HG02798 (cell line): Measurements from ENCODE around the gene DPEP2.
"Not testable (repeated sequence)": the region's sequence is repeated elsewhere in the genome, so short reads cannot be mapped to it uniquely, and the experiment has no call there.

Source experiments
- ATAC-seq: cut with Tn5 transposase; IDR thresholded peaks from one replicate; pipeline ENCODE4 v1.9.1; 2021; ENCODE audit warnings: mild to moderate bottlenecking; ENCODE audit not compliant: unreplicated experiment, poor library complexity

The DPEP2 gene

DNA sequence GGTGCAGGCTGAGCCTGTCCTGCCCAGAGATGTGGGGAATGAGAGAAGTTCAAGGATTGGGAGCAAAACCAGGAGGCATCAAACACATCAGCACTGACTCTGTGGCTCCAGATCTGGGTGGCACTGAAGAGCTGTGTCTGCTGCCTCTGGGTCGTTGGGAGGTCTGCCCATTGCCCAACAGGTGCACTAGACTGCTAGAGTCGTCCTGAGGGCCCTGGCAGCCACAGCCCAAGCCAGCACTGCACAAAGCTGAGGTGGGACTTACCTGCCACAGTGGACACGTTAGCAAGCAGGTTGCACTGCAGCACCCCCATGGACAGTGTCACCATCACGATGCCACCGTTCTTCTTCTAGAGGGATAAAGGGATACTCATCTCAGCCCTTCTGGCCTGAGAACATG, 22.3 kb downstream of the DPEP2 start:
- ATAC-seq: no peak

DNA sequence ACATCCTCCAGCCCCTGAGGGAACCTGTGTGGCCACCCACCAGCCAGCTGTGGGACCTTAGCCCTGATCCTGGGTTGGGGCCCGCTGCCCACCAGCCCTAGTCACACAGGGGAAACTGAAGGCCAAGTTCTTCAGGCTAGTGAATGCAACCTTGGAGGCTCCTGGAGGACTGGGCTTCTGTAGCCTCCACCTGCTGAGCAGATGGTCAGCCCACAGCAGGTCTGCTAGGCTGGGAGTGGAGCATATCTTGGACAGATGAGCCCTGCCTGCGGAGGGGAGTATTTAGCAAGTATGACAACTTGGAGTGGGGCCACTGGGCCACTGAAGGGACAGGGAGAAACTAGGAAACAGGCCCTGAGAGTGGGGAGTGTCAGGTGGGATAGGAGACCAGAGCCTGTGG, 23.1 kb downstream of the DPEP2 start:
- no peak for ATAC-seq

DNA sequence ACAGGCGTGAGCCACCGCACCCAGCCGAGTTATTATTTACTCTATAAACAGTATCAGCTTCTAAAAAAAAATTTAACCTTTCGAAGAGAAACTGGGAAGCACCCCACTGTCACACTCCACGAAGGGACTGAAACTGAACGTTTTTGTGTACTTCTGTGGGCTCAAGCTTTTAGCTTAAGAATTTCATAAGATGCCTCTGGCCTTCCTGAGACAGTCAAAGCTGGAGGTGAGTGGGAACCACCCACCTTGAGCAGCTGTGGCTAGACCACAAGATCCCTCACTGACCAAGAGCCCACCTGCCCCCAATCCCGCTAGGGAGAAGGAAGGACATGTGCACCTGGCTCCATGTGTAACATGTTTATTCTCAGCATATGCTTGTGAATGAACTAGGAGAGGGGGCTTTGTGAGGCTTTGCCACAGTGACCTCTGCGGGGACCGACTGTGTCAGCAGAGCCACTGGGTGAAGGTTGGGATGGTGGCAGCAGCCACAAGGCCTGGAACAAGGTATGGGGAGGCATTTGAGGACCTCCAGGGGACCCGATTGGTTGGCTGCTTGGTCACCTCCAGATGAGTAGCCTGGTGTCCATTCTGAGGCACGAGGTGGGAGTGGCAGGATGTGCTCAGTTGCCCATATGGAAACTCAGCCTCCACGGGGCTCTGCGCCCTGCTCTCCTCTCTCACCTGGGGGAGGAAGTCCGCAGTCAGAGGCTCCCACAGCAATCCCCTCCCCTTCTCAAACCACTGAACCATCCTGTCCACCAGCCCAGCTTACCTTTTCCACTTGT, 23.8 kb downstream of the DPEP2 start:
- peak; percentile 46 for ATAC-seq

DNA sequence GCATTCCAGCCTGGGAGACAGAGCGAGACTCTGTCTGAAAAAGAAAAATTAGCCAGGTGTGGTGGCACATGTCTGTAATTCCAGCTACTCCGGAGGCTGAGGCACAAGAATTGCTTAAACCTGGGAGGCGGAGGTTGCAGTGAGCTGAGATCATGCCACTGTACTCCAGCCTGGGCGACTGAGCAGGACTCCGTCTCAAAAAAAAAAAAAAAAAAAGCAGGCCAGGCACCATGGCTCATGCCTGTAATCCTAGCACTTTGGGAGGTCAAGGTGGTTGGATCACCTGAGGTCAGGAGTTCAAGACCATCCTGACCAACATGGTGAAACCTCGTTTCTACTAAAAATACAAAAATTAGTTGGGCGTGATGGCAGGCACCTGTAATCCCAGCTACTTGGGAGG, 27.0 kb downstream of the DPEP2 start:
- ATAC-seq: not testable (repeated sequence)

DNA sequence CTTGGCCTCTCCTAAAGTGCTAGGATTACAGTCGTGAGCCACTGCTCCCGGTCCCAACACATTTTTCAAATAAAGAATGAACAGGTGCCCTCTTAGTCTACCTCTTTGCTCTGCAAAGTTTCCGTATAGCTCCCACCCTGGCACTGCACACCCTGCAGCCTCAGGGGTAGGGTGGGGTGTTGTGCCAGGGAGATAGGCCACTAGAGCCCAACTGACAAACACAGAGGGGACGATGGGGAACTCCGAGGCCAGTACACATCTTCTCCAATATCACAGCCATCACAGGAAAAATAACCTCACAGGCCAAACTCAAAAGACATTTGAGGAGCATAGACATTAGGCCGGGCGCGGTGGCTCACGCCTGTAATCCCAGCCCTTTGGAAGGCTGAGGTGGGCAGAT, 28.2 kb downstream of the DPEP2 start:
- ATAC-seq: no peak

DNA sequence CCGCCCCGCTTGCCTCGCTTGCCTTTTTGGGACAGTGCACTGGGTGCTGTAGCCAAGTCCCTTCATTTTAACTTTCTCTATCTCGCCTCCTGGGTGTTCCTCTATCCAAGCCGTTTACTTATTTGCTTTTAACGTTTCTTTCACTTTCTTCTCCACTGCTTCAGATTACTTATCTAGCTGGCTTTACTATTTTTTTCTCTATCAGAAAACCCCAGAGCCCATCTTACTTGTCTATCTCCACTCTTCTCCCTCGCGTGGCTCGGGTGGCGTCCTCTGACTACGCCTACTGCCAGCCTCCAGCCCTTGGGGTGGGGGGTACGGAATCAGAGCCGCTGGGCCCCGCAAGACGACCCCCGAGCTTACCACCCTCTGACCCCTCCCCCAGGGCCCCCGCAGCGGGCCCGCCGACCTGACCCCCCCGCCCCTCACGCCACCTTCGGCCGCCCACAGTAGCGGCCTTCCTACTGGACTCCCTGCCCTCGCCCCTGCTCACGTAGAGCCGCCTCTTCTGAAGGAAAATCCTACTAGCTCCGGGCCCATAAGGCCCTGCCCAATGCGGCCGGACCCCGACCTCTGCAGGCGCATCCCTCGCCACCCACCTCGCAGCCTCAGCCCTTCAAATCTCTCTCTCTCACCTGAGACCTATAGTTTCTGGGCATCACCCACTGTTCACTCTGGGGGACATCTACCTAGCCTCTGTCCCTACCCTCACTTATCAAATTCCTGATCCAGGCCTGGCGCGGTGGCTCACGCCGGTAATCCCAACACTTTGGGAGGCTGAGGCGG, 29.8 kb downstream of the DPEP2 start:
- ATAC-seq: peak; percentile 2

DNA sequence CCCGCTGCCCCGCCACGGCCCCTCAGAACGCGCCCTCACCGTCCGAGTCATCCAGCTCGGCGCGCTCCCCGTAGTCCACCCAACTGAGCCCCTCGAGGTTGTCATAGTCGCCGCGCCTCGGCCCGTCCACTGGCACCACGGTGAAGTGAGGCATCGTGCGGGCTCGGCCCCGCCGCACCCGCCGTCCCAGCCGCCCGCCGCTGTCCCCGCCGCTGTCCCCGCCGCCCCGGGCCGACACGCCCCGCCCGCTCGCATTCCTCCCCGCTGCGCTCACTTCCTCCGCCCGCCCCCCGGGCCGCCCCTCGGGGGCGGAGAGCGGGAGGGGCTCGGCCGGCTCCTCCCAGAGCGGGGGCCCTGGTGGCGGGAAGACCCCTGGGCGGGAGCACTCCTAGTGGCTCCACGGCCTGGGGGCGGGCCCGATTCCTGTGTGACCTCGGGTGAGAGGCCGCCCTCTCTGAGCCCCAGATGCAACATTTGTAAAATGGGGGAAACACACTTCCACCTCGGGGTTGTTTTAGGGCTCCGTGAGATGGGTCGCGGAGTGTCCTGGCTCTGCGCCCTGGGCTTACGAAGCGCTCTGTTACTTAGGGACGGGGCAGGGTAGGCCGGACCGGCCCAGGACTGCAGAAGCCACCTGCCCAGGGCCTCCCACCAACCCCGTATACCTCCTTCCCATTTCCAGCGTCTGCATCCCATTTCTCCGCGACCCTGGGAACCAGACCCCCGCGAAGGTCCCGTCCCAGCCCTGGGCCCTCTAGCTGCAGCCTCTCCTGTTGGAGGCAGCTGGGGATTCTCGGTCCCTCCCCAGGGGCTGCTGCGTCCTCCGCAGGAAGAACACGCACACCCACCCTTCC, 30.7 kb downstream of the DPEP2 start, which contains the start of gene SLC12A4:
SLC12A4 (minus strand) TSS at position 238 of the 854 bp plus-strand sequence; CDS start at position 154, 84 bp downstream.
- peak; percentile 86 for ATAC-seq

DNA sequence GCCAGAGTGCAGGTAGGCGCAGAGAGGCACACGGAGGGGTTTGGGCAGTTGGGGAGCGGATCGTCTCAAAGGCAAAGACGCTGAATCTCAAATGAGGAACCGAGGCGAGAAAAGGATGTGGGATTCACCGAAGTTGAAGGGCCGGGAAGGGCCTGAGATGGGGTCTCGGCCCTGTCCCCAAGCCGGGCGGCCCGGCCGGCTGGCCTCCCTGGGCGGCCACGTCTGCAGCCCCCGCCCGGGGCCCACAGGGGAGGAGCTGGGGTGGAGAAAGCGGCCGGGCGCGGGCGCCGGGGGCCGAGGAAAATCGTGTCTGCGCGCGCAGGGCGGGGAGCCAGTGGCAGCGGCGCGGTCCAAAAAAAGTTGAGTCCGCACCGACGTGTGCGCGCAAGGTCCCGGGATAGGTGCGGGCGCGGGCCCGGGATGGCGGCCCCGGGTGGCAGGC, 31.3 kb downstream of the DPEP2 start:
- ATAC-seq: peak; percentile 26

DNA sequence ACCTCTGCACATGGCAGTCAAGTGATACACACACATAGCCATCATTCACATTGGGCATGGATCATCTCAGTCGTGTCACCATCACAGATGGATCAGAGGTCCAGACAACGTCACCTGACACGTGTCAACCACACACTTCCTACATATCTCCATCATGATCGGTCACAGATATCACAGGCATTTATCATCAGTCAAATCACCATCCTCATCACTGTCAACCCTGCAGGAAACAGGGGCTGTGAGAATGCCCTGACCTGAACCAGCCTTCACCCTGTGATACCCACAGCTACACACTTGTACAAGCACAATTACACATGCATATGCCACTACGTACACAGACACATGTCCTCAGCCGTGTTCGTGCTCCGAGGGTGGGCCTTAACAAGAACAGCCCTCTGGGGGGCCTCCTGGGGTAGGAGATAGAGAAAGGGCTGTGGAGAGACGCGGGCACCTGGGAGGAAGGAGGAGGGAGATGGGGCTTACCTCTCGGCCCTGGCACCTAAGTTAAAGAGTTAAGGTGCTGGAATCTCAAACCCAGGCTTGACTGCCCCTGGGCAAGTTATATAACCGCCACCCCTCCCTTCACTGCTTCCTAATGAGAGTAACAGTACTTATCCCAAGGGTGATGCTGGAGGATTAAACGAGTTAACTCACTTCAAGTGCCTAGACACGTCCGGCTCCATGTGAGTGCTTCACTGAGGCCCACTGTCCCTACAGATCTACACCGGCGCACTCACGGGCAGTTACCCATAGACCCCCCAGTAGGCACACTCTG, 31.9 kb downstream of the DPEP2 start:
- ATAC-seq: no peak

DNA sequence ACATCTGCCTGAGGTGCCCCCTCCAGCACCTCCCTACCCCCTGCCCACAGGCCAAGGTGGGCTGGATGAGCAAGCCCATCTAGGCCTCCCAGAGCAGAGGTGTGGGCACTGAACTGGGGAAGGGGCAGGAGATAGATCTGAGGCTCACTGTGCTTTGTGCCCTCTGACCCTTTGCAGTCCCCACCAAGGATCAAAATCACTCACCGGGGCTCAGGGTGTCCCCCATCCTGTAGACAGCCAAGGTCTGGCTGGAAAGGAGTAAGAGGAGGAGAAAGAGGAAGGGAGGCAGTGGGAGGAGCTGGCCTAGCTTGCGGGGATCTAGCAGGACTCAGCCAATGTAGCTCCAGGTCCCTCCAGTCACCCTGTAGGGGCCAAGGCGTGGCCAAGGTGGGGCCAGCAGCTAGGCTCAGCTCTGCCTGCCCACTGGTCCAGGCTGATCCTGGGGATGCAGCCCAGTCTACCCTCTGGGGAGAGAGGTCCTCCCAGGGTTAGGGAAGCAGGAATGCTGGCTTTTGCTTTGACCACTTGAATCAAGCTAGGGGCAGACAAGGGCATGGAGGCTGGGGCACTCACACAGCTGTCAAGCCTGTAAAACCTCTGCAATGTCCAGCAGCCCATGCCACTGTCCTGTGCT, 32.6 kb downstream of the DPEP2 start:
- no peak for ATAC-seq

DNA sequence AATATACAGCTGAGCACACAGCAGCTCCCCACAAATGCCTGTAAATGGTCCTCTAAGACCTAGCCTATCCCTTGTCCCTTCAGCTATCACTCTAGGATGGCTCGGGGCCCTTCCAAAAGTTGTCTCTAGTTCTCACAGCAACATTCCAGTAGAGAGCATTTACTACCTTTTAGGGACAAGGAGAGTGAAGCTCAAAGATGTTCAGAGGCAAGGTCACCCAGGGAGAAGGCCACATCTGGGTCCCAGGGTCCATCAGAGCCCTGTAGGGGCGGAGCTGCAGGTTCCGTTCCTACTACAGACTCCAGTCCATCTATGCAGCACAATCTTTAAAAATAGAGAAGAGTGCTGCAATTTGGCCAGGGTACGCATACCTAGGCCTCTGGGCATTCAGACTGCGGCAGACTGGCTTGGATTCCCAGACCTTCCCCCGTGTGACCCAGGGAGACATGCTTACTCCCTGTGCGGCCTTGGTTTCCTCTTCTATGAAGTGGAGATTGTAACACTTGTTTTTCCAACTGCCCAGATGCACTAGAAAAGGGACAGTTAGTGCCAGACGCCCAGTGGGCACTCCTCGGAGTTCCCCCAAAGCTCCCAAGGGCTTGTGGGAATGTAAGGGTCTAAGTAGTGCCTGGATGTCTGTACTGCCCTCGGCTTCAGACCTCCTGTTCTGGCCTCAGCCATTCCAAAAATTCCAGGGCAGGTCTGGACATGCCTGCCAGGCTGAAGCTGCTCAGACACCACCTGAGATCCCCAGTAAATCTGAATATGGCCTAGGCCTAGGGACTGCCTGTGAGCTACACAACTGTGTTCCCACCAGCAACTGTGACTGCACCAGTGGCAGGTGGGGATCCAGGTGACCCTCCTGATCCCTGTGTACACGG, 33.4 kb downstream of the DPEP2 start:
- ATAC-seq: no peak

DNA sequence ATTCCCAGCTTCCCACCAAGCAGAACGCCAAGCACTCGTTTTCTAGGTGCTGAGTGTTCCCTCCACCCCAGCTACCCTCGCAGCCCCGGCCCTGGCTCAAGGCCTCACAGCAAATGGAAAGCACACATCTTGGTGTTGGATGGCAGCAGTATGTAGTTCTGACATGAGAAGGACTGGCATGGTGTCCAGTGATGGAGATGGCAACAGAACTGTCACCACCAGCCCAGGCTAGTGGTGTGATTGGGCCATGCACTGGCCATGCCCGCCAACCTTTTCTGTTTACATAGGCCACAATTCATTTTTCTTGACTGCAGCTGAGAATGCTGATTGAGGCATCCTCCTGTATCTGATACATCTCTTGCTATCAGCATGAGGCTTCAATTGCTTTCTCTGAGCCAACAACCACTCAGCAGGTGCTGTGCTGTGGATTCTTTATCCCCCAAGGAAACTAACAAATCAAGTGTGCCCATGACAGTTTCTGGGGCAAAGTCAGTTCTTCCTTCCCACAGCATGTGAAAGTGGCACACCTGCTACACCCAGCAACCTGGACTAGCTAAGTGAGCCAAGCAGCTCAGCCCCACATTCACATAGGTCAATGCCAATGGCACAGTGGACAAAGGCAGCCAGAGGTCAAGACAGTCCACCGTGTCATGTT, 34.7 kb downstream of the DPEP2 start:
- no peak for ATAC-seq

DNA sequence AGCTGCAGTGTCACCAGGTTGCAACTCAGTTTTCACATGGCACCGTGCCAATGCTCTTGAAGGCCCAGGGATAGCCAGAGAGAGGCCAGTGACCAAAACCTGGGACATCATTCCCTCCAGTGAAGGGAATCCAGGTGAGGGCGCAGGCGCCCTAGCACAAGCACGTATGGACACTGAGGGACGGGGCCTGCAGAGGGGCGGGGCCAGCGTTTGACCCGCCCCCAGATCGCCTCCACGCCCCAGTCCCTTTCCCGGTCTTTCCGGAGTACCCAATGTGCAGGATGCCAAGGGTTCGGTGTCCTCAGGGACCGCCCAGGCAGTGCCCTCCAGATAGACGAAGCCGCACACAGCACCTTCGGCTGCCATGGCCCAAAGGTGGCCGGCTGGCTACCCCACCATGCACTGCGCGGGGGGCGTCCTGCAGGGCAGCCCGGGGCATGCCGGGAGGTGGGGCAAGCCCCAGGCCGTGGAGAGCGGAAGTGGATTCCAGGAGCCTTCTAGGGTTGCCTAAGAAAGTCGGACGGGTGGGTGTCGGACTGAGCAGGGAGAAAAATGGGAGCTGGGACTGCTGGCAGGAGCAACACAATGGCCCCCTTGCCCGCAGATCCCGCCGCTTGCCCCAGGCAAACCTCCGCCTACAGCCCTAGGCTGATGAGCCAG, 35.5 kb downstream of the DPEP2 start:
- ATAC-seq: no peak

DNA sequence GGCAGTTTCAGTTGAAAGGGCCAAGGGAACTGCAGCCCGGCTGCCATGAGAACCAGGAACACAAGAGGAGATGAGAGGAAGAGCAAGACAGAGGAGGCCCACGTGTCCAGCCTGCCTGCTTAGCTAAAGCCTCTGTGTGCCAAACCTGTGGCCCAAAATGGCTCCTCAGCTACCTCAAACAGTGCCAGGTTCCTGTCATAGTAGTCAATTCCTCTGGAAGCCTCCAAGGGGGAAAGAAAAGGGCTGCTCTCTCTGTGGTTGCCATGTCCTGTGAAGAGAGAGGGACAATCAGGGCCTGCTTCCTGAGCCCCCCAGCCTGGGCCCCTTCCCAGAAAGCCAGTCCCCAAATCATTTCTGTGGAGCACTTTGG, 36.0 kb downstream of the DPEP2 start:
- ATAC-seq: no peak

DNA sequence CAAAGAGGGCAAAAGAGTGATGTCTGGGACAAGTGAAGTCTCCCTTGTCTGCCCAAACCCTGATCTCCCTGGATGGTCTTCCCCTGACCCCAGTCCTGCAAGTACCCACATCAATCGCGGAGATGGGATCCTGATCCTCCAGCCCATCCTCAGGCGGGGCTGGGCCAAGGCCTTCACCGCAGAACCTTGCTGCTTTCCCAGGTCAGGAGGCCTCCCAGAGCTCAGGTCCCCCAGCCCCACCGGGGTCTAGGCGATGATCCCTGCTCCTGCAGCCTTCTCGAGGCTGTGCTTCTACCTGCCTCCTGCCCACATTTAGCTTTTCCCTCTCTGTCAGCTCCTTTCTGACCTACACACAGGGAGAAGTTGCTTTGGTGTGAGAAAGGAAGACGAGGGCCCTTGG, 37.1 kb downstream of the DPEP2 start:
- ATAC-seq: no peak

DNA sequence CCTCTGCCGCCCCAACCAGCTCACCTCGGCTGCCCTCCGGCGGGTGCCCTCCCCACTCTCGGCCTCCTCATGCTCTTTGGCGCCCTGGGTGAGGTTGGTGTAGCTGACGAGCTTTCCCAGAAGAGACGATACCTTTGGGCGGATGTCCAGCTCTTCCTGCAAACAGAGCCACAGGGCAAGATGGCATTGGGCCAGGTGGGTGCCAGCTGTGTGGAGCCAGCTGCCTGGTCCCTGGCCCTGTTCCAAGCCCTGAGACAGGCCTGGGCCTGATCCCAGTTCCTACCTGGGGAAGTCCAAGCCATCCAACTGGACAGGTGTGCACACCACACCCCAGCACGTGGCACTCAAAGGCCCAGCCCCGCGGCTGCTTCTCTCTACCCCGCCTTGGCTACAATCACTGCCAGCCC, 37.7 kb downstream of the DPEP2 start:
- no peak for ATAC-seq

DNA sequence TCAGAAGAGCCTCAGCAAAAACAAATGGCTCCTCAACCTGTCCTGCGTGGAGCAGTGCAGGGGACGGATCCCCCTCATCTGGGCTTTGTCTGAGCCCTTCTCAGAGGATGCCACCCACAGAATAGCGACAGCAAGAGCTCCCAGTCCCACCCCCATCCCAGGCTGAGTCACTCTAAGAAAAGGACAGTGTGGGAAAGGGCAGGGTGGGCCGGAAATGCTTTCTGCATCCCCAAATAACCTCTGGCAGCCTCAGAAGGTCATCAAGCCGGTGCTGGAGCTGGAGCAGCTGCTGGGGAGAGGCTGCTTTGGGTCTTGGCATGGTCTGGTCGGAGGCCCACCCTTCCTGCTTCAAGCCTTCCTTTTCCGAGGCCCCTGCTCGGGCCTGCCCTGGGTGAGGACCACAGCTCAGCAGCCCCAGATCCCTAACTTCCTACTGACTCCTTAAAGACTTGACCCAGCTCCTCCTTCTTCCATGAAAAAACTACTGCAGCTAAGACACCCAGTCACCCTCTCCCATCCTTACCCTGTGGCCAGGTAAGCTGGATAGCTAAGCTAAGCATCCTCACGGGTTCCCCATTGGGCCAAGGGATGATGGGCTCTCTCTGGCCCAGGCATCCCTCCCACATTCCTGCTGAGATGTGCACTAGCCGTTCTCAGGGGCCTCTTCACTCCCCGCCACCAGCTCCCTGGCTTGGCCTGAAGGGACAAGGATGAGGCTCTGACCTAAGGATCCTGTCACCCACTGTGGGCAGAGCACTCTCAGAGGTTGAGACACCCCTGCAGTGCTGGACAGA, 39.6 kb downstream of the DPEP2 start:
- ATAC-seq: no peak
